Endodermal cell (in vitro differentiated cells): ENCODE results near the gene GSDMA. TPM values are rescaled to one million over a fixed set of nuclear protein-coding genes. Genes with fewer than 3 reads are reported as not detected.

Experiments used
- DNase-seq: peaks from one replicate; pipeline ENCODE4 v3.0.0-alpha.2; 2017
- H3K27ac ChIP-seq: 2 replicates; pipeline ENCODE4 v1.5.1; 2013; ENCODE audit warnings: mild to moderate bottlenecking, low read depth, low read length, moderate library complexity
- H3K27me3 ChIP-seq: 2 replicates; pipeline ENCODE4 v1.6.1; 2013; ENCODE audit warnings: mild to moderate bottlenecking, low read length, moderate library complexity; ENCODE audit not compliant: insufficient read depth, control insufficient read depth, poor library complexity, severe bottlenecking
- H3K36me3 ChIP-seq: 2 replicates; pipeline ENCODE4 v1.7.0; 2013; ENCODE audit warnings: mild to moderate bottlenecking, low read length, moderate library complexity; ENCODE audit not compliant: control insufficient read depth, insufficient read depth
- H3K4me1 ChIP-seq: one replicate; pipeline ENCODE4 v1.7.0; 2013; ENCODE audit warnings: low read length; ENCODE audit not compliant: control insufficient read depth, insufficient read depth
- H3K4me3 ChIP-seq: 2 replicates; pipeline ENCODE4 v1.5.1; 2013; ENCODE audit warnings: mild to moderate bottlenecking, low read length, moderate library complexity
- H3K9ac ChIP-seq: 2 replicates; pipeline ENCODE4 v1.6.1; 2013; ENCODE audit warnings: mild to moderate bottlenecking, low read length, moderate library complexity; ENCODE audit not compliant: poor library complexity, severe bottlenecking; ENCODE audit errors: extremely low read depth
- H3K9me3 ChIP-seq: 2 replicates; pipeline ENCODE4 v1.6.1; 2013; ENCODE audit warnings: mild to moderate bottlenecking, low read length, moderate library complexity; ENCODE audit not compliant: control insufficient read depth
- H3K27ac Mint-ChIP-seq: 2 replicates; pipeline ENCODE4 v1.8.0; 2020; ENCODE audit warnings: mixed read lengths
- H3K27me3 Mint-ChIP-seq: 2 replicates; pipeline ENCODE4 v1.8.0; 2021; ENCODE audit warnings: mild to moderate bottlenecking, mixed read lengths; ENCODE audit not compliant: insufficient read depth
- H3K36me3 Mint-ChIP-seq: 2 replicates; pipeline ENCODE4 v1.8.0; 2020; ENCODE audit warnings: low read depth, mixed read lengths
- H3K4me1 Mint-ChIP-seq: 2 replicates; pipeline ENCODE4 v1.8.0; 2020; ENCODE audit warnings: mixed read lengths
- H3K4me3 Mint-ChIP-seq: 2 replicates; pipeline ENCODE4 v1.8.0; 2020; ENCODE audit warnings: mild to moderate bottlenecking, moderate library complexity, mixed read lengths
- H3K9me3 Mint-ChIP-seq: 2 replicates; pipeline ENCODE4 v1.8.0; 2020; ENCODE audit warnings: mild to moderate bottlenecking, mixed read lengths
- WGBS, 2 experiments: methylation state at CpG; one replicate each; pipeline versions ENCODE4 v1.1.5 to v1.1.7; 2013; ENCODE audit warnings: missing lambda C conversion rate in 2 of 2, mixed read lengths in 1 of 2; ENCODE audit not compliant: insufficient coverage in 1 of 2, insufficient read length in 1 of 2; 5-methylcytosine and 5-hydroxymethylcytosine counted together
- total RNA-seq, 2 donors: library from RNA; stranded (reverse); fragmentation: NEBNext Ultra II Directional in 1 of 2; extraction: Animal tissue kit (Norgen Biotek cat#: 25700) in 1 of 2; gene quantifications; 2 replicates in 1 of 2; 3 replicates in 1 of 2; pipeline ENCODE4 v1.2.1, GENCODE V29; 2021
- TF ChIP-seq, protein P1 (sequence below): fragments of 200-600 bp; sonication (generic); conservative IDR thresholded peaks from 2 replicates; pipeline ENCODE4 v1.5.0; 2021; ENCODE audit warnings: antibody characterized with exemption, mild to moderate bottlenecking

Gene GSDMA
- total RNA-seq, 2 donors from 2014 or later = not detected

- no peak overlapping the region for H3K4me3 Mint-ChIP-seq
- H3K27me3 Mint-ChIP-seq = peaks cover 20% of the 10 kb centered on the region
- 92 to 93% methylated on average over 4 to 6 of the region's 6 CpGs for WGBS, 2 experiments
Measured at GRCh38 chr17:39966771-39967170, 4.0 kb downstream of the GSDMA start.

GRCh38 chr17:39968761-39969160 lies 6.0 kb downstream of the GSDMA start:
- H3K27me3 Mint-ChIP-seq = peaks cover 26% of the 10 kb centered on the region
- no peaks in the 10 kb centered on the region for H3K9me3 ChIP-seq

More at GRCh38 chr17:39966771-39967170, 4.0 kb downstream of the GSDMA start:
- Histone ChIP-seq H3K27me3 (peaks cover 7% of the 10 kb centered on the region), H3K27ac (no peak overlapping the region), H3K4me1 (no peaks in the 10 kb centered on the region), H3K36me3 (no peaks in the 10 kb centered on the region), H3K9ac (no peak overlapping the region), H3K4me3 (no peak overlapping the region), H3K9me3 (no peaks in the 10 kb centered on the region)
- no peak for DNase-seq
- Mint-ChIP-seq H3K4me1 (peaks cover 2% of the 10 kb centered on the region), H3K27ac (no peak overlapping the region), H3K36me3 (no peaks in the 10 kb centered on the region), H3K9me3 (no peaks in the 10 kb centered on the region)
- TF ChIP-seq, protein P1, sequence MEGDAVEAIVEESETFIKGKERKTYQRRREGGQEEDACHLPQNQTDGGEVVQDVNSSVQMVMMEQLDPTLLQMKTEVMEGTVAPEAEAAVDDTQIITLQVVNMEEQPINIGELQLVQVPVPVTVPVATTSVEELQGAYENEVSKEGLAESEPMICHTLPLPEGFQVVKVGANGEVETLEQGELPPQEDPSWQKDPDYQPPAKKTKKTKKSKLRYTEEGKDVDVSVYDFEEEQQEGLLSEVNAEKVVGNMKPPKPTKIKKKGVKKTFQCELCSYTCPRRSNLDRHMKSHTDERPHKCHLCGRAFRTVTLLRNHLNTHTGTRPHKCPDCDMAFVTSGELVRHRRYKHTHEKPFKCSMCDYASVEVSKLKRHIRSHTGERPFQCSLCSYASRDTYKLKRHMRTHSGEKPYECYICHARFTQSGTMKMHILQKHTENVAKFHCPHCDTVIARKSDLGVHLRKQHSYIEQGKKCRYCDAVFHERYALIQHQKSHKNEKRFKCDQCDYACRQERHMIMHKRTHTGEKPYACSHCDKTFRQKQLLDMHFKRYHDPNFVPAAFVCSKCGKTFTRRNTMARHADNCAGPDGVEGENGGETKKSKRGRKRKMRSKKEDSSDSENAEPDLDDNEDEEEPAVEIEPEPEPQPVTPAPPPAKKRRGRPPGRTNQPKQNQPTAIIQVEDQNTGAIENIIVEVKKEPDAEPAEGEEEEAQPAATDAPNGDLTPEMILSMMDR = no peak

GRCh38 chr17:39969375-39969774 lies 6.6 kb downstream of the GSDMA start:
- WGBS, 2 experiments = 88 to 92% methylated on average over 6 of the region's 6 CpGs
- Mint-ChIP-seq H3K4me3 (no peak overlapping the region), H3K4me1 (peaks cover 6% of the 10 kb centered on the region), H3K27me3 (peaks cover 32% of the 10 kb centered on the region), H3K27ac (no peak overlapping the region), H3K36me3 (no peaks in the 10 kb centered on the region), H3K9me3 (no peaks in the 10 kb centered on the region)
- no peak overlapping the region for H3K4me3 ChIP-seq
- H3K36me3 ChIP-seq = no peaks in the 10 kb centered on the region
- no peak overlapping the region for H3K9ac ChIP-seq
- no peak overlapping the region for H3K27ac ChIP-seq
- H3K4me1 ChIP-seq = peaks cover 5% of the 10 kb centered on the region
- peaks cover 7% of the 10 kb centered on the region for H3K27me3 ChIP-seq
- TF ChIP-seq, protein P1 = no peak
- no peaks in the 10 kb centered on the region for H3K9me3 ChIP-seq
- DNase-seq = no peak

More at GRCh38 chr17:39968761-39969160, 6.0 kb downstream of the GSDMA start:
- H3K9ac ChIP-seq = no peak overlapping the region
- no peaks in the 10 kb centered on the region for H3K36me3 Mint-ChIP-seq
- peaks cover 6% of the 10 kb centered on the region for H3K4me1 Mint-ChIP-seq
- H3K27ac ChIP-seq = no peak overlapping the region
- H3K27me3 ChIP-seq = peaks cover 7% of the 10 kb centered on the region
- WGBS, 2 experiments = 92 to 94% methylated on average over 2 of the region's 2 CpGs
- no peak for DNase-seq
- no peaks in the 10 kb centered on the region for H3K9me3 Mint-ChIP-seq
- no peaks in the 10 kb centered on the region for H3K36me3 ChIP-seq
- no peak overlapping the region for H3K4me3 ChIP-seq
- TF ChIP-seq, protein P1 = no peak
- peaks cover 5% of the 10 kb centered on the region for H3K4me1 ChIP-seq
- no peak overlapping the region for H3K4me3 Mint-ChIP-seq
- no peak overlapping the region for H3K27ac Mint-ChIP-seq
